Hepatic stellate cell (primary cell): ENCODE results near the gene HELQ.
"Not testable (repeated sequence)": the region's sequence is repeated elsewhere in the genome, so short reads cannot be mapped to it uniquely, and the experiment has no call there.

ENCODE experiments used
- DNase-seq: peaks from one replicate; pipeline ENCODE4 v3.0.0; 2011; ENCODE audit warnings: low spot score

HELQ gene

GRCh38 chr4:83440148-83440814 is 15.3 kb downstream of the HELQ start:
- no peak for DNase-seq

DNA sequence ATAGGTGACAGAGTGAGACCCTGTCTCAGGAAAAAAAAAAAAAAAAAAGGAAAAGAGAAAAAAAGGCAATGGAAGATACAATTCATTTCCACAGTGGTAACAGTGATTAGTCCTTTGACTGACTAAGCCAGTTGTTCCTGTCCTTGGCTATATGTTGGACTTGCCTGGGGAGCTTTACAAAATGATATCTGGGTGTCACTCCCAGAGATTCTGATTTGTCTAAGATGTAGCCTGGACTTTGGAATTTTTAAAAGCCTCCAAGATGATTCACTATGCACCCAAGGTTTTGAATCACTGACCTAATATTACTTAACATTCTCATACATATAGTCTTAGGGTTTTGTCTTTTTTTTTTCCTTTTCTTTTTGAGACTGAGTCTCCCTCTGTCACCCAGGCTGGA is 16.9 kb downstream of the HELQ start:
- no peak for DNase-seq

- DNase-seq = no peak
These were observed 18.9 kb downstream of the HELQ start for GRCh38 chr4:83436680-83437079.

DNA sequence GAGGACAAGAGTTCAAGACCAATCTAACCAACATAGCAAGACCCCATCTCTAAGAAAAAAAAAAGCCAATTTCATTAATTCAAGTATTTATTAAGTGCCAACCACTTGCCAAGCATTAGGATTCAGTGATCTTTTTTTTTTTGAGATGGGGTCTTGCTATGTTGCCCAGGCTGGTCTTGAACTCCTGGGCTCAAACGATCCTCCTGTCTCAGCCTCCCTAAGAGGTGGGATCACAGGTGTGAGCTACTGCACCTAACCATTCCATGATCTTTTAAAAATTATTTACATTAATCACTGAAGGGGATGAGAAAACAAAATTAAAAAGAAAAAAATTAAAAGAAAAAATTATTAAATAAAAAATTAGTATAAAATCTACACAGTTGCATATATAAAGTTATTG is 24.4 kb downstream of the HELQ start:
- no peak for DNase-seq

DNA sequence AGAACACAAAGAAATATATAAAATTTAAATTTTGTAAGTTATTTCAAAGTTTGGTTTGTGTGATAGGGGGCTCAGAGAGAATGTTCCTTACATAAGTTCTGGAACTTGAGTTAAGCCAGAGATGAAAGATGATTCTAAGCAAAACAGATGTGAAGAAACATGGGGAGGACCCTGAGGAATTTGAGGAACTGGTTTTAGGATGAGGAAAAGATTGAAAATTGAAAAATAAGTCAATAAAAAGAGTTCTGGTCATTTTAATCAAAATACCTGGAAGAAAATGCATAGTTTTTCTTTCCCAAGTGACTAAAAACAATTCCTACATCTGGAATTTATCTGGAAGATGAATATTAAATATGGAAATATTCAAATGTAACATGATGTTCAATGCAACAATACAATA is 37.4 kb downstream of the HELQ start:
- no peak for DNase-seq

DNA sequence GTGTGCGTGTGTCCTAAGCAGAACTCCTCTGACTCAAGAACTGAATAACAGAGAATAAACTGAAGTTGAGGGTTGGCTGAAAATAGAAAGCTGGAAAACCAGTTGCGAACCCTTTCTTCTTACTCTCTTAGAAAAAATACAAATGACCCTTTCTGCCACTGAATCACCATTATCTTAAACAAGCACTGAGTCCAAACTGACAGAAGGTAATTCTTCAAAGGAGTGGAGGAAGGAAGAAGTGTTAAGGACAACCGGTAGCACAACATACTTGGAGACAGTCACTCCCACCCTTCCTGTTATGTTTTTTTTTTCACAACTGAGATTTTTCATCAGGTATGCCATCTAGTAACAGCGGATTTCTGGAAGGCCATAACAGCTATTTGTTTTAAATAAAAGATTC is 38.1 kb downstream of the HELQ start:
- DNase-seq = no peak

DNA sequence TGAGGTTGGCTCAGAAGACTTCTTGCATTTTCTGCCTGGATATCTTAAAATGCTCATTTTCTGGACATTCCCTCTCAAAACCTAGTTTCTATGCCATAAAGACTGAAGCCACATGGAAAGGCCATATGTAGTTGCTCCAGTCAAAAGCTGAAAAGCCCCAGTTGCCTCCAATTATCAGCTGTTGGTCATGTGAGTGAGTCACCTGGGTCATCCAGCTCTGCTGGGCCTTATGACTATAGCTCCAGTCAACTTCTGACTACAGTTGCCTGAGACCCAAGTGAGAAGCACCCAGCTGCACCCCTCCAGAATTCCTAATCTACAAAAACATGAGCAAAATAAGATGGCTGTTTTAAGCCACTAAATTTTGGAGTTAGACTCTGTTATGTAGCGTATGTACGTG is 41.9 kb downstream of the HELQ start:
- no peak for DNase-seq

- DNase-seq = no peak
These were observed 46.7 kb downstream of the HELQ start for GRCh38 chr4:83408908-83409307.

DNA sequence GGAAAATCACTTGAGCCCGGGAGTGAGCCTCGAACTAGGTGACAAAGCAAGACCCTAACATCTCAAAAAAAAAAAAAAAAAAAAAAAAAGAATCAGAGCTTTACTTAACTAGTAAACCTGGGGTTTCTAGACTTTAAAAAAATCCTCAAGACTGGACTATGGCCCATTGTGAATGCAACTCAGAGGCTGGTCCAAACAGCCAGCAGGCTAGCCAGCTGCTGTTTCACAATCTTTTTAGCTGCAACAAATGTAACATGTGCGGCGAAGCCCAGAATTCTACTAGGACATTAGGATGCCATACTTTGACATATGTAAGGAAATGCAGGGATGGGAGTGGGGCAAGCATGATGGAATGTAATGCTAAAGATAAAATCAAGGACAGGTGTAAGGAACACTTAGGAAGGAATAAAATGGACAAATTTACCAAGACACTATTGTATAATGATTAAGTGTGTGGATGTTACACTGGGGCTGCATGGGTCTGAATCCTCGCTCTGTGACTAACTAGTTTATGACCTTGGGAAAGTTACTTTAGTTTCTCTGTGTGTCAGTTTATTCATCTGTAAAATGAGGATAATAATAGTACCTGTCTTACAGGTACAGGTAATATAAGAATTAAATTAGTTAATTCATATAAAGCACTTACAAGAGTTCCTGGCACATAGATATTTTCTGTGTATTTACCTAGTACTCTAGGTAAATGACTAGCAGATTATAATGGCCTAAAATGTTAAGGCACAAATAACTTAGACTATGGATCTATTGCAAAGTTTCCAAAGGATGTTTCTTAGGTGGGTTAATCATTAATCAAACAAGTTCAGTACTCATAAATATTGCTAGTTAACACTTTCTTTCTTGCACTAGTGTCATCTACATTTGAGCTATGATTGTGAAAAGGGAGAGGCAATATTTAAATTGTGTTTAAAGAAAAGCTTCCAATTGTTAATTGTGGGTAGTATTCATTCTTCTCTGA is 49.5 kb downstream of the HELQ start:
- no peak for DNase-seq

DNA sequence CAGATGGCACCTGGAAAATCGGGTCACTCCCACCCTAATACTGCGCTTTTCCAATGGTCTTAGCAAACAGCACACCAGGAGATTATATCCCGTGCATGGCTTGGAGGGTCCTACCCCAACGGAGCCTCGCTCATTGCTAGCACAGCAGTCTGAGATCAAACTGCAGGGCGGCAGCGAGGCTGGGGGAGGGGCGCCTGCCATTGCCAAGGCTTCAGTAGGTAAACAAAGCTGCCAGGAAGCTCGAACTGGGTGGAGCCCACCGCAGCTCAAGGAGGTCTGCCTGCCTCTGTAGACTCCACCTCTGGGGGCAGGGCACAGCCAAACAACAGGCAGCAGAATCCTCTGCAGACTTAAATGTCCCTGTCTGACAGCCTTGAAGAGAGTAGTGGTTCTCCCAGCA is 57.5 kb downstream of the HELQ start:
- not testable (repeated sequence) for DNase-seq

- no peak for DNase-seq
These were observed 61.7 kb downstream of the HELQ start for GRCh38 chr4:83393908-83394307.

GRCh38 chr4:83392562-83392961 is 63.1 kb downstream of the HELQ start:
- no peak for DNase-seq

DNA sequence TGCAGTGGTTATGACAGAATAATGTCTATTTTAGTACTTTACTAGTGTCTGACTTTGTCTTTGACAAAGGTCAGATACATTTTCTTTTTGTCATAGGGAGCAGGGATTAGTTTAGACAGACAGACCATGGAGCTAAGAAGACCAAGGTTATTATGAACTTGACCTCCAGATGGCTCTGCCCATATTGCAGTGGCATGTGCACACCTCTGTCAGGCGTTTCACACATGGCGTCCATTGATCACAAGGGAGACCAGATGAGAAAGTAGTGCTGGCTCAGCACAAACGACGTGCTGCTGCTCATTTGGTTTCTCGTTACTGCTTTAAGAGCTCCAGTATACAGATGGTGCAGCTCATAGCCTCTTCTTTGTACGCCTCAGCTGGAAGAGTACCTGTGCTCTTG is 64.7 kb downstream of the HELQ start:
- no peak for DNase-seq

GRCh38 chr4:83389756-83390505 is 65.7 kb downstream of the HELQ start:
- DNase-seq = no peak

DNA sequence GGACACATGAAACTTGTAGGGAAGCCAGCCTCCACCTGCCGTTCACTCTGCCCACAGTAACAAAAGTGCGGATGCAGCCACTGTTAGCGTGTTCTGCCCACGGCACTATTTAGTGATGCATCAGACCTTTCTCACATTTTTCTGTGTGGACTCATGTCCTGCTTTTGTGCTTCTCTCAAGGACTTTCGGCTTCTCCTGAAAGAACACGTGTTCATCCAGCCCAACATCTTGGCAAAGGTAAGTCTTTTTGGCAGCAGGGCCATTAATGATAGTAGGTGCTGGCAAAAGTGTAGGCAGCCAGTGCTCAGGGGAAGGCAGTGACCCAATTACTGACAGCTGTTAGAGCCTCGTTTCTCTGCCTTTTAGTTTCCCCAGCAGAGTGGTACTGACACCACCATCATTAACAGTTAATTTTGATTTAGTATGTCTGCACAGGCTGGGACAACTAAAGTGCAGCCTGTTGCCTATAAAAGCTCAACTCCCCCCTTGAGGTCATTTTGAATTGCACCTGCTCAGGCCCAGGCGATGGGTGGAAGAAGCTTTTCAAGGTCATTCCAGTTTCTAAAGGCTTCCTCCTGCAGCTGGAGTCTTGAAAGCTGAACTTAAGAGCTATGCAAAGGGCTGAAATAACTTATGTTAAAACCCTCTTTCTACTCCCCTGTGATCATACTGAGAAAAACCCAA is 66.4 kb downstream of the HELQ start:
- no peak for DNase-seq

DNA sequence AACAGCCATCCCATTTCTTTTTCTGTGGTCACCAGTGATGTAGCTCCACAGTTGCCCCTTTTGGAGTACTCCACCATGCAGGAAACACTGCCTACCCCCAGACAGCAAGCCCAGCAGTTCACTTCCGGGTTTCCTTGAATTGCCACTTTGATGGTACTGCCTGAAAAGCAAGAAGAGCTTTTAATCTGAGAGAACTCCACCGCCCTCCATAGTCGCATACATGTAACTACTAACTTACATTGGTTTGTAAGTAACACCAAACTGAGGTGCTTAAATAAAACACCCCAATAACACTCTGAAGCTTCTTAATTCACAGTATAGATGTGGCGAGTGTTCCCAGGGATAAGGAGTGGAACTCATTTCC is 67.3 kb downstream of the HELQ start:
- DNase-seq = no peak

- DNase-seq = no peak
These were observed 67.9 kb downstream of the HELQ start for GRCh38 chr4:83387476-83388312.

GRCh38 chr4:83387012-83387411 is 68.6 kb downstream of the HELQ start:
- DNase-seq = no peak

- no peak for DNase-seq
These were observed 72.8 kb downstream of the HELQ start for GRCh38 chr4:83382850-83383249.

DNA sequence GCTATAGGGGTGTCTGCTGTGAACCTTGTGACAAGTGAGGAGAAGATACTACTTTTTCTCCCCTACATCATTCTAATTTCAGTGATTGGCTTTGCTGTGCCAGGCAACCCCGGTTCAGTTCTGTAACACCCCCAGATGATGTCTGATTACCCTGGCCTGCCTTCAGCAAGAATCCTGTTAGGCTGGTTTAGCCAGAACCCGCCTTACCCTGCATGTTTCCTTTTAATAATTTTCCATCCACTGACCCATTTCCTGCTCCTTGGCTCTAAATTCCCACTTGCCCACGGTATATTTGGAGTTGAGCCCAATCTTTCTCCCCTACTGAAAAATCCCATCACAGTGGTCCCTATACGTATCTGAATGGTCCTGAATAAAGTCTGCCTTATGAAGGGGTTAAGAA is 74.5 kb downstream of the HELQ start:
- no peak for DNase-seq

- DNase-seq = no peak
These were observed 77.2 kb downstream of the HELQ start for GRCh38 chr4:83378419-83378818.
